Astrocyte of the spinal cord (primary cell): ENCODE results near the gene CCR9.

Experiments used
- DNase-seq: peaks from one replicate; pipeline ENCODE4 v3.0.0; 2011; ENCODE audit warnings: low read depth, low spot score
- H3K4me3 ChIP-seq: 2 replicates; pipeline ENCODE4 v1.5.1; 2011; ENCODE audit warnings: low read depth, mild to moderate bottlenecking, low read length, moderate library complexity
- CTCF ChIP-seq: IDR thresholded peaks from 2 replicates; pipeline ENCODE4 v1.5.1; 2012; ENCODE audit warnings: low read depth, mild to moderate bottlenecking, low read length, inconsistent platforms
- in situ Hi-C: cut with HindIII; loops from 2 replicates; pipeline ENCODE4 v1.10.0; 2017; ENCODE audit warnings: low sequenced_read_pairs

CCR9 gene

GRCh38 chr3:45890405-45890804, 4.1 kb downstream of the CCR9 start:
- no peak for TF ChIP-seq CTCF
- no peak overlapping the region for H3K4me3 ChIP-seq
- DNase-seq: no peak
- in situ Hi-C loops: no loop called here

DNA sequence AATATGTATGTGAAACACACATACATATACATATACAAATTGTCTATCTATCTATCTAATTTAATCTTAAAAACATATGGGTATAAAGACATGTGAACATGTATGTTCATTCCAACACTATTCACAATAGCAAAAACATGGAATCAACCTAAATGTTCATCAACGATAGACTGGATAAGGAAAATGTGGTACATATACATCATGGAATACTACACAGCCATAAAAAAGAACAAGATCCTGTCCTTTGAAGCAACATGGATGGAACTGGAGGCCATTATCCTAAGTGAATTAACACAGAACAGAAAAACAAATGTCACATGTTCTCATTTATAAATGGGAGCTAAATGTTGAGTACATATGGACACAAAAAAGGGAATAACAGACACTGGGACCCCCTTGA, 5.8 kb downstream of the CCR9 start:
- no peak for DNase-seq
- no peak overlapping the region for H3K4me3 ChIP-seq
- TF ChIP-seq CTCF: no peak
- in situ Hi-C loops: no loop called here

DNA sequence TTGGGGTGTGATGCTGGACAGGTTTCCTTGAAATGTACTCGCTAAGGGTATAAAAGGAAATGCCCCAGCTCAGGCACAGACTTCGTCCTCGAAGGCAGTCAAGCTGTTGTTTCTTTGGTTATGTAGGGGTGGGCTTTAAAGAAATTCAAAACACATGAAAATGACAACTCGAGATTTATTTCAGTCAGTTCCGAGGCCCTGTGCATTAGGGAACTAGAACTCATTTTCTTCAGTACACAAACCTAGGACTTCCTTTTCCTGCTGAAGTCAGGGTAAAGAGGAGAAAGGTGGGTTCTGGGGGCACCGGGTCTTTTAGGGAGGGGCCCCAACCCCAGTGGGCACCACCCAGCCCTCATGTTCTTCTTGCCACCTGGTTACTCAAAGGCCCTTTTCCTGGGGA, 7.7 kb downstream of the CCR9 start:
- no peak overlapping the region for H3K4me3 ChIP-seq
- TF ChIP-seq CTCF: no peak
- in situ Hi-C loops: no loop called here
- DNase-seq: no peak

DNA sequence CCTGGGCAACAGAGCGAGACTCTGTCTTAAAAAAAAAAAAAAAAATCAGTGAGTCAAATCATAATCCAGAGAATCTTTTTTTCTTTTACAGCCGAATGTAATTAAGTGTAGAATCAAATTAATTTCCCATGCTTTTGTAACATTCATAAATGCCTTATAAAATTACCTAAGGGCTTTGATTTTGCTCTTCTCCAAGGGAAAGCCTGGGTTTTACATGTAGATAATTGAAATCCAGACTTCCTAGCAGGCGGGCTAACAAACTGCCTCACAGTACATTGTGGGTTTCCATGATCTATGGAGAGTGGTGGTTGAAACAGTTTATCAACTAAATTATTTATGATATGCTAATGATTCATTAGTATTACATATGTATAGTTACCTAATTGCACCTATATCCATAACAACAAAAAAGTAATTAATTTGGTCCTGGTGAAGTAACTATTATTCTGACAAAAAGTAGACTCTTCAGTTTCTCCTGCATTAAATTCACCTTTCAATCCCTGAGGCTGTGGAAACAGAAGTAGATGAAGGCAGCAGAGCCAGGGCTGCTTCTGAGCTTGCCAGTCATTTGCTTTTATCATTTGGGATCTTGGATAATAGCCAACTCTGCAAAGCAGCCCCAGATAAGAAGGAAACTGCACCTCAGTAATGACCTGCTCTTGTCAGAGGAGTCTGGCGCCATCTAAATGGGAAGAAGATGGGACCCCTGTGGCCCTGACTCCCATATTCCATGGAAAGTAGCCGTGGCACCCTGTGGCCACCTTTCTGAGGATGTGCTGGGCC, 9.5 kb downstream of the CCR9 start:
- no peak for TF ChIP-seq CTCF
- in situ Hi-C loops: no loop called here
- DNase-seq: no peak
- no peak overlapping the region for H3K4me3 ChIP-seq

DNA sequence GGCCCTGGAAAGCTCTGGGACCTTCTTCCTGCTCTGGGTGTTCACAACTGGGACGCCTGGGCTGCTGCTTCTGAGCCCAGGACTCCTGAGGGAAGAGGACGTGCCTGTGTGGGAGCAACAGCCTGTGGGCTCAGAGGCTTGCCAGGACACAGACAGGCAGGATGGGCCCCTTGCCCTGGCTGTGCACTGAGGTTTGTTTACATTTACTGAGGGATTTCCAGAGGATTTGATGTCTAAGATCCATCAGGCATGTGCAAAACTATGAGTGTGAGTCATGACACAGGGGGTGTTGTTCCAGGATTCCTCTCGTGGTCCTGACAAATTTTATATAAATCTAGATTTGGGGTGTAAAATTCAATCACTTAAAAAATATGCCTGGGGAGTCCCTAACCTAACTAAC, 10.6 kb downstream of the CCR9 start:
- no peak overlapping the region for H3K4me3 ChIP-seq
- in situ Hi-C loops: no loop called here
- TF ChIP-seq CTCF: no peak
- peak; percentile 39 for DNase-seq

DNA sequence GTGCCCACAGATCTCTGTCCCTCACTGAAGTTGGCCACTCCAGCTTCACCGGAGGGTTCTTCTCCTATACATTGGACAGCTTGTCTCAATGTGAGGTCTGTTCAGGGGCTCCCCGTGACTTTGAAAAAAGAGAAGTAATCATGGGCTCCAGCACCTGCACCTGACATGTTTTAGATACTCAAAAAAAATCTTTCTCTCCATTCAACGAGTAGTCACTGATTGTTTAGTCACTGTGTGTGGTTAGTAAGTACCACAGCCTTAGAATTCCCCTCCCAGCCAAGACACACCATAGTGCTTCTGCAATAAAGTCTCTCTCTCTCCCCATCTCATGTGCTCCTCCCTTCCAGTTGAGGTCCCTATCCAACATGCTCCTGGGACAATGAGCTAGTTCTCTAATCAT, 18.6 kb downstream of the CCR9 start:
- TF ChIP-seq CTCF: no peak
- in situ Hi-C loops: no loop called here

DNA sequence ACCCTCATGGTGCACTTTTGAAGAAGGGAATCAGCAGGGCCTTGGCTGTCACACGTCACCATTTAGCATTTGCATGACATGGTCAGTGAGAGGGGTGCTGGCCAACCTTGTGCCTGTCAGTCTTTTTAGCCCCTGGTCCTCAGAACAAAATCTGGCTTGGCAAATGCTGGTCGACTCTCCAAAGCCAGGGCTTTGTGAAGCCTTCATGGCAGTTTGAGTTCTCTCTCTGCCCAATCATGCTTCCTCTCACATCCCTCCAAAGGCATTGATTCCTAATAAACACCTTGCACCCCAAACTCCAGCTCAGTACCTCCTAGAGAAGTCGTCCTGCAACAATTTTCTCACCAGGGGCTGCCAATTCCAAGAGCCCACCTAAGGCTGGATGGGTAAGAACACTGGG, 19.4 kb downstream of the CCR9 start:
- no peak overlapping the region for H3K4me3 ChIP-seq
- DNase-seq: no peak
- in situ Hi-C loops: no loop called here
- no peak for TF ChIP-seq CTCF

More for the DNA sequence above, 18.6 kb downstream of the CCR9 start:
- no peak for DNase-seq
- no peak overlapping the region for H3K4me3 ChIP-seq
